ENCODE measurements around the gene PSMB9.
"Not testable (repeated sequence)": the region's sequence is repeated elsewhere in the genome, so short reads cannot be mapped to it uniquely, and the experiment has no call there.

The PSMB9 gene

GRCh38 chr6:32876603-32877002, 22.6 kb downstream of the PSMB9 start:
- no peaks in the 10 kb centered on the region for H3K27me3 ChIP-seq (replicated peaks; ENCODE audit: control insufficient read depth, insufficient read depth, low read length, poor library complexity, severe bottlenecking)
- peaks cover 4% of the 10 kb centered on the region for H3K36me3 ChIP-seq (ENCODE audit: control insufficient read depth, insufficient read depth, low read length)
- no peaks in the 10 kb centered on the region for H3K9me3 ChIP-seq (ENCODE audit: control insufficient read depth, low read length)
- H3K4me3 ChIP-seq (ENCODE audit: insufficient read depth, low read depth, low read length, poor library complexity, severe bottlenecking): no peak overlapping the region
- no peak for DNase-seq
- H3K4me1 ChIP-seq (ENCODE audit: control insufficient read depth, insufficient read depth, low read length, poor library complexity, severe bottlenecking): no peaks in the 10 kb centered on the region
- H3K27ac ChIP-seq (ENCODE audit: insufficient read depth, low read length, poor library complexity, severe bottlenecking): no peak overlapping the region

- no peak overlapping the region for H3K4me3 ChIP-seq (ENCODE audit: insufficient read depth, low read depth, low read length, poor library complexity, severe bottlenecking)
- no peaks in the 10 kb centered on the region for H3K9me3 ChIP-seq (ENCODE audit: control insufficient read depth, low read length)
- H3K4me1 ChIP-seq (ENCODE audit: control insufficient read depth, insufficient read depth, low read length, poor library complexity, severe bottlenecking): no peaks in the 10 kb centered on the region
- peaks cover 4% of the 10 kb centered on the region for H3K36me3 ChIP-seq (ENCODE audit: control insufficient read depth, insufficient read depth, low read length)
- H3K27ac ChIP-seq (ENCODE audit: insufficient read depth, low read length, poor library complexity, severe bottlenecking): no peak overlapping the region
- DNase-seq: no peak
- H3K27me3 ChIP-seq (replicated peaks; ENCODE audit: control insufficient read depth, insufficient read depth, low read length, poor library complexity, severe bottlenecking): no peaks in the 10 kb centered on the region
These were observed 25.7 kb downstream of the PSMB9 start for GRCh38 chr6:32879691-32880090.

- H3K27ac ChIP-seq (ENCODE audit: insufficient read depth, low read length, poor library complexity, severe bottlenecking); H3K4me3 ChIP-seq (ENCODE audit: insufficient read depth, low read depth, low read length, poor library complexity, severe bottlenecking); H3K4me1 ChIP-seq (ENCODE audit: control insufficient read depth, insufficient read depth, low read length, poor library complexity, severe bottlenecking); DNase-seq; H3K27me3 ChIP-seq (replicated peaks; ENCODE audit: control insufficient read depth, insufficient read depth, low read length, poor library complexity, severe bottlenecking); H3K36me3 ChIP-seq (ENCODE audit: control insufficient read depth, insufficient read depth, low read length); H3K9me3 ChIP-seq (ENCODE audit: control insufficient read depth, low read length): not testable (repeated sequence)
These were observed 27.0 kb downstream of the PSMB9 start for GRCh38 chr6:32880962-32881361.

- Histone ChIP-seq H3K27me3 (replicated peaks; ENCODE audit: control insufficient read depth, insufficient read depth, low read length, poor library complexity, severe bottlenecking) (no peaks in the 10 kb centered on the region), H3K36me3 (ENCODE audit: control insufficient read depth, insufficient read depth, low read length) (peaks cover 4% of the 10 kb centered on the region), H3K9me3 (ENCODE audit: control insufficient read depth, low read length) (no peaks in the 10 kb centered on the region), H3K4me3 (ENCODE audit: insufficient read depth, low read depth, low read length, poor library complexity, severe bottlenecking) (no peak overlapping the region), H3K4me1 (ENCODE audit: control insufficient read depth, insufficient read depth, low read length, poor library complexity, severe bottlenecking) (no peaks in the 10 kb centered on the region), H3K27ac (ENCODE audit: insufficient read depth, low read length, poor library complexity, severe bottlenecking) (no peak overlapping the region)
- no peak for DNase-seq
These were observed 28.9 kb downstream of the PSMB9 start for GRCh38 chr6:32882879-32883250.

- no peak overlapping the region for H3K4me3 ChIP-seq (ENCODE audit: insufficient read depth, low read depth, low read length, poor library complexity, severe bottlenecking)
- DNase-seq: no peak
- no peaks in the 10 kb centered on the region for H3K27me3 ChIP-seq (replicated peaks; ENCODE audit: control insufficient read depth, insufficient read depth, low read length, poor library complexity, severe bottlenecking)
- no peaks in the 10 kb centered on the region for H3K9me3 ChIP-seq (ENCODE audit: control insufficient read depth, low read length)
- no peak overlapping the region for H3K27ac ChIP-seq (ENCODE audit: insufficient read depth, low read length, poor library complexity, severe bottlenecking)
- peaks cover 4% of the 10 kb centered on the region for H3K36me3 ChIP-seq (ENCODE audit: control insufficient read depth, insufficient read depth, low read length)
- H3K4me1 ChIP-seq (ENCODE audit: control insufficient read depth, insufficient read depth, low read length, poor library complexity, severe bottlenecking): no peaks in the 10 kb centered on the region
These were observed 29.8 kb downstream of the PSMB9 start for GRCh38 chr6:32883789-32884188.

- no peak overlapping the region for H3K27ac ChIP-seq (ENCODE audit: insufficient read depth, low read length, poor library complexity, severe bottlenecking)
- no peak overlapping the region for H3K4me3 ChIP-seq (ENCODE audit: insufficient read depth, low read depth, low read length, poor library complexity, severe bottlenecking)
- no peak for DNase-seq
- H3K27me3 ChIP-seq (replicated peaks; ENCODE audit: control insufficient read depth, insufficient read depth, low read length, poor library complexity, severe bottlenecking): no peaks in the 10 kb centered on the region
- no peaks in the 10 kb centered on the region for H3K9me3 ChIP-seq (ENCODE audit: control insufficient read depth, low read length)
- no peaks in the 10 kb centered on the region for H3K36me3 ChIP-seq (ENCODE audit: control insufficient read depth, insufficient read depth, low read length)
- H3K4me1 ChIP-seq (ENCODE audit: control insufficient read depth, insufficient read depth, low read length, poor library complexity, severe bottlenecking): no peaks in the 10 kb centered on the region
These were observed 31.8 kb downstream of the PSMB9 start for GRCh38 chr6:32885698-32886286.

- no peaks in the 10 kb centered on the region for H3K27me3 ChIP-seq (replicated peaks; ENCODE audit: control insufficient read depth, insufficient read depth, low read length, poor library complexity, severe bottlenecking)
- H3K4me3 ChIP-seq (ENCODE audit: insufficient read depth, low read depth, low read length, poor library complexity, severe bottlenecking): no peak overlapping the region
- H3K9me3 ChIP-seq (ENCODE audit: control insufficient read depth, low read length): no peaks in the 10 kb centered on the region
- H3K27ac ChIP-seq (ENCODE audit: insufficient read depth, low read length, poor library complexity, severe bottlenecking): no peak overlapping the region
- no peaks in the 10 kb centered on the region for H3K4me1 ChIP-seq (ENCODE audit: control insufficient read depth, insufficient read depth, low read length, poor library complexity, severe bottlenecking)
- DNase-seq: no peak
- no peaks in the 10 kb centered on the region for H3K36me3 ChIP-seq (ENCODE audit: control insufficient read depth, insufficient read depth, low read length)
These were observed 32.8 kb downstream of the PSMB9 start for GRCh38 chr6:32886681-32887383.

GRCh38 chr6:32887616-32888015, 33.6 kb downstream of the PSMB9 start:
- Histone ChIP-seq H3K27ac (ENCODE audit: insufficient read depth, low read length, poor library complexity, severe bottlenecking) (no peak overlapping the region), H3K4me1 (ENCODE audit: control insufficient read depth, insufficient read depth, low read length, poor library complexity, severe bottlenecking) (no peaks in the 10 kb centered on the region), H3K9me3 (ENCODE audit: control insufficient read depth, low read length) (no peaks in the 10 kb centered on the region), H3K36me3 (ENCODE audit: control insufficient read depth, insufficient read depth, low read length) (no peaks in the 10 kb centered on the region), H3K4me3 (ENCODE audit: insufficient read depth, low read depth, low read length, poor library complexity, severe bottlenecking) (no peak overlapping the region), H3K27me3 (replicated peaks; ENCODE audit: control insufficient read depth, insufficient read depth, low read length, poor library complexity, severe bottlenecking) (no peaks in the 10 kb centered on the region)
- no peak for DNase-seq

GRCh38 chr6:32888576-32888975, 34.6 kb downstream of the PSMB9 start:
- Histone ChIP-seq H3K36me3 (ENCODE audit: control insufficient read depth, insufficient read depth, low read length) (no peaks in the 10 kb centered on the region), H3K27me3 (replicated peaks; ENCODE audit: control insufficient read depth, insufficient read depth, low read length, poor library complexity, severe bottlenecking) (no peaks in the 10 kb centered on the region), H3K4me1 (ENCODE audit: control insufficient read depth, insufficient read depth, low read length, poor library complexity, severe bottlenecking) (no peaks in the 10 kb centered on the region), H3K4me3 (ENCODE audit: insufficient read depth, low read depth, low read length, poor library complexity, severe bottlenecking) (no peak overlapping the region), H3K27ac (ENCODE audit: insufficient read depth, low read length, poor library complexity, severe bottlenecking) (no peak overlapping the region), H3K9me3 (ENCODE audit: control insufficient read depth, low read length) (no peaks in the 10 kb centered on the region)
- no peak for DNase-seq

- DNase-seq: no peak
- no peak overlapping the region for H3K27ac ChIP-seq (ENCODE audit: insufficient read depth, low read length, poor library complexity, severe bottlenecking)
- no peaks in the 10 kb centered on the region for H3K9me3 ChIP-seq (ENCODE audit: control insufficient read depth, low read length)
- H3K27me3 ChIP-seq (replicated peaks; ENCODE audit: control insufficient read depth, insufficient read depth, low read length, poor library complexity, severe bottlenecking): no peaks in the 10 kb centered on the region
- H3K4me1 ChIP-seq (ENCODE audit: control insufficient read depth, insufficient read depth, low read length, poor library complexity, severe bottlenecking): no peaks in the 10 kb centered on the region
- H3K4me3 ChIP-seq (ENCODE audit: insufficient read depth, low read depth, low read length, poor library complexity, severe bottlenecking): no peak overlapping the region
- H3K36me3 ChIP-seq (ENCODE audit: control insufficient read depth, insufficient read depth, low read length): no peaks in the 10 kb centered on the region
These were observed 35.5 kb downstream of the PSMB9 start for GRCh38 chr6:32889533-32889932.
